Femur (tissue), 1 donor: Measurements from ENCODE around the gene ABHD1.
"Not testable (repeated sequence)": the region's sequence is repeated elsewhere in the genome, so short reads cannot be mapped to it uniquely, and the experiment has no call there.

Experiments
- DNase-seq: peaks from one replicate; pipeline ENCODE4 v3.0.0-alpha.2; 2017

ABHD1 gene

DNA sequence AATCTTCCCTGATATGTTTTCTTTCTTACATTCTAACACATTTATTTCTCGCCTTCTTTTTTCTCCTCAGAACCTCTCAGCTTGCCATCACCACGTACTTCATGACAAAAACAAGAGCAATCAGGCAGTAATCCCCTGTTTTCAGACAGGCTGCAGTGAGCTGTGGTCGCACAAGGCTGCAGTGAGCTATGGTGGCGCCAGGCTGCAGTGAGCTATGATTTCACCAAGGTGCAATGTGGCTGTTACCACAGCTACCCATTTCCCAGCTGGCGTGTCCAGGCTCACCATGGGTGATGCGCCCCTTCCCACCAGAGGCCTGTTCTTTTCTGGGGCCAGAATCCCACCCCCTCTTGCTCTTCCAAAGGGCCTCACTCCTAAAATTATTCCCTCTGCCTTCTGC is 51.0 kb downstream of the ABHD1 start:
- no peak for DNase-seq

DNA sequence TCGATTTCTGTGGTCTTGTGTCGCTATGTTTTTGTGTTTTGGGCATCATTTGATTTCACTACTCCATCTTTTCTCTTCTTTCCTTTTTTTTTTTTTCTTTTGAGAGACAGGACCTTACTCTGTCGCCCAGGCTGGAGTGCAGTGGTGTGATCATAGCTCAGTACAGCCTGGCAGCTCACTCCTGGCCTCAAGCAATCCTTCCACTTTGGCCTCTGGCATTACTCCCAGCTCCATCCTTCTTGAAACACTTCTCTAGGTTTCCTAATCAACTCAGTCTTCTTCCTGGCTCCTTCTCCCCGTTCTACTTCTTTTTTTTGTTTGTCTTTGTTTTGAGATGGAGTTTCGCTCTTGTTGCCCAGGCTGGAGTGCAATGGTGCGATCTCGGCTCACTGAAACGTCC is 51.7 kb downstream of the ABHD1 start:
- DNase-seq, result no peak

DNA sequence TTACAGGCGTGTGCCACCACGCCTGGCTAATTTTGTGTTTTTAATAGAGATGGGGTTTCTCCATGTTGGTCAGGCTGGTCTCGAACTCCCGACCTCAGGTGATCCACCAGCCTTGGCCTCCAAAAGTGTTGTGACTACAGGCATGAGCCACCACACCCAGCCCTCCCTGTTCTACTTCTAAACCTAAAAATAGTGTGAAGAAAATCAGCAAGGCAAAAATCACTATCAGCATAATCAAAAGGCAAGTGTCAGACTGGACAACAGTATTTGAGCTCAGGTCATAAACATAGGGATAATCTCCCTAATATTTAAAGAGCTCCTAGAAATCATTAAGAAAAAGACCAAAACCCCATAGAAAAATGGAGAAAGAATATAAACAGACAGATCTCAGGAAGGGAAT is 52.2 kb downstream of the ABHD1 start:
- not testable (repeated sequence) for DNase-seq

DNA sequence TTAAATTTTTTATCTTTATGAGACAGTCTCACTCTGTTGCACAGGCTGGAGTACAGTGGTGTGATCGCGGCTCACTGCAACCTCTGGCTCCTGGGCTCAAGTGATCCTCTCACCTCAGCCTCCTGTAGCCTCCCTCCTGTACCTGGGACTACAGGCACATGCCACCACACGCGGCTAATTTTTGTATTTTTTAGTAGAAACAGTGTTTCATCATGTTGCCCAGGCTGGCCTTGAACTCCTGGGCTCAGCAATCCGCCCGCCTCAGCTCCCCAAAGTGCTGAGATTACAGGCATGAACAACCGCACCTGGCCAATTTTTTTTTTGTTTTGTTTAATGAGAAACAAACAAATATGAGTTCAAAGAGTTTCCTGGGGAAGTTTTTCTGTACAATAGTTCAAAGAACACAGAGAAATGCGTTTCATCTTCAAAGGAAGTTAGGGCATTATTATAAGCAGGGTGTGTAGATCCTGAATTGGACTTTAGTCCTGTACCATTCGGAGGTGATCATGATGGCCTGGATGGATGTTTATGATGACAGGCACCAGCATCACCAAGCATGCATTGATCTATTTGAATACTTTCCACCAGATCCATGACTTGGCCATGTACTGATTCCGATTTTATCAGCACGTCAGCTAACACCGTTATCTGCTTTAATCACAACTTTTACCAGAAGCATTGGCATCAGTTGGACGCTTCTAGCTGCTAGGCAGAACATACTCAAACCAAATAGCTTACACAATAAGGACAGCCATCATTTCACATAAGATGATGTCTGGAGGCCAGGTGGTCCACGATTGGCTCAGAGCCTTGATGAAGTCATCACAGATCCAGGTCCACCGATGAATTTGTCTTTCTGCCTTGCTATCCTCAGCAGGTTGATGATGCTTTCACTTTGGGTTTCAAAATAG is 54.1 kb downstream of the ABHD1 start:
- no peak for DNase-seq

DNA sequence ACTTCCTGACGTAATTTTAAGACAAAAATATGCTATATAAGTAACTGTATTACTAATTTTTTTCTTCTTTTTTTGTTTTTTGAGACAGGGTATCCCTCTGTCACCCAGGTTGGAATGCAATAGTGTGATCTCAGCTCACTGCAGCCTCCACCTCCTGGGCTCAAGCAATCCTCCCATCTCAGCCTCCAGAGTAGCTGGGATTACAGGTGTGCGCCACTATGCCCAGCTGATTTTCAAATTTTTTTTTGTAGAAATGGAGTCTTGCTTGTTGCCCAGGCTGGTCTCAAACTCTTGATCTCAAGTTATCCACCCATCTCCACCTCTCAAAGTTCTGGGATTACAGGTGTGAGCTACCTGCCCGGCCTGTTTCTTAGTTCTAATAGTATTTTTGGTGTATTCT is 54.9 kb downstream of the ABHD1 start:
- no peak for DNase-seq

DNA sequence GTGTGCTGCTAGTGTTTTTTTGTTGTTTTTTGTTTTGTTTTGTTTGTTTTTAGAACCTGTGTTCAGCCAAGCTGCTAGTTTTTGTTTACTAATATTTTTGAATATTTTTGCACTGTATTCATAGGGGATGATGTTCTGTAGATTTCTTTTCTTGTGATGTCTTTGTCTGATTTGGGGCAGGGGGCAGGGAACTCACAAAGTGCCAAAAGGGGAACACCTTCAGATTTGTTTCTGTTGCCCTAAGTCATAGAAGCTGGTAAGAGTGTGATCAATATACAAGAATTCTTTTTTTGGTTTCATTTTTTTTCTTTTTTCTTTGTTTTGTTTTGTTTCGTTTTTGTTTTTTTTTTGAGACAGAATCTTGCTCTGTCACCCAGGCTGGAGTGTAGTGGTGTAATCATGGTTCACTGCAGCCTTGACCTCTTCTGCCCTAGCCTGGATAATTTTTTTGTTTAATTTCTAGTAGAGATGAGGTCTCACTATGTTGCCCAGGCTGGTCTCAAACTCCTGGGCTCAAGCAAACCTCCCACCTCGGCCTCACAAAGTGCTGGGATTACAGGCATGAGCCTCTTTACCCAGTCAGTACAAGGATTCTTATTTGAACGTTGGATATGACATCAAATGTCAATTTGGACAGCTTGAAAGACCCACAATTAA is 55.9 kb downstream of the ABHD1 start:
- DNase-seq, result no peak
